HEK293 (cell line): ENCODE results near the gene HBA1.
A peak's percentile ranks its signal among the peaks of the same experiment; 100 is the strongest.

Source experiments
- CTCF ChIP-seq: fragments of 450-650 bp; formaldehyde crosslinking; IDR thresholded peaks from 2 replicates; pipeline ENCODE4 v1.5.1; 2016; ENCODE audit warnings: missing biosample characterization, missing genetic modification characterization
- KLF1 ChIP-seq: fragments of 450-650 bp; formaldehyde crosslinking; IDR thresholded peaks from 2 replicates; pipeline ENCODE4 v1.5.1; 2016; ENCODE audit warnings: missing biosample characterization, missing genetic modification characterization
- PRDM4 ChIP-seq: fragments of 450-650 bp; formaldehyde crosslinking; IDR thresholded peaks from 2 replicates; pipeline ENCODE4 v1.5.1; 2017; ENCODE audit warnings: missing biosample characterization, missing genetic modification characterization
- TCF7L2 ChIP-seq: IDR thresholded peaks from 2 replicates; pipeline ENCODE4 v1.6.1; 2011; ENCODE audit warnings: low read depth, mild to moderate bottlenecking, inconsistent platforms, low read length, moderate library complexity, borderline replicate concordance
- ZBTB1 ChIP-seq: fragments of 450-650 bp; formaldehyde crosslinking; IDR thresholded peaks from 2 replicates; pipeline ENCODE4 v1.5.1; 2016; ENCODE audit warnings: missing biosample characterization, missing genetic modification characterization
- ZBTB8A ChIP-seq: fragments of 450-650 bp; formaldehyde crosslinking; IDR thresholded peaks from 2 replicates; pipeline ENCODE4 v1.5.1; 2016; ENCODE audit warnings: missing biosample characterization, missing genetic modification characterization
- ZNF24 ChIP-seq: fragments of 450-650 bp; formaldehyde crosslinking; IDR thresholded peaks from 2 replicates; pipeline ENCODE4 v1.5.1; 2016; ENCODE audit warnings: missing biosample characterization, missing genetic modification characterization
- ZNF292 ChIP-seq: fragments of 450-650 bp; formaldehyde crosslinking; IDR thresholded peaks from 2 replicates; pipeline ENCODE4 v1.5.1; 2016; ENCODE audit warnings: low read depth, missing biosample characterization, missing genetic modification characterization, borderline replicate concordance
- ZNF513 ChIP-seq: fragments of 450-650 bp; IDR thresholded peaks from 2 replicates; pipeline ENCODE4 v1.5.1; 2018; ENCODE audit warnings: missing biosample characterization, missing genetic modification characterization
- ZNF747 ChIP-seq: fragments of 450-650 bp; formaldehyde crosslinking; IDR thresholded peaks from 2 replicates; pipeline ENCODE4 v1.5.1; 2016; ENCODE audit warnings: missing biosample characterization, missing genetic modification characterization
- ZNF837 ChIP-seq: fragments of 450-650 bp; formaldehyde crosslinking; IDR thresholded peaks from 2 replicates; pipeline ENCODE4 v1.5.1; 2016; ENCODE audit warnings: missing biosample characterization, missing genetic modification characterization
- TF ChIP-seq, protein P1 (sequence below): fragments of 450-650 bp; formaldehyde crosslinking; IDR thresholded peaks from 2 replicates; pipeline ENCODE4 v1.5.1; 2016; ENCODE audit warnings: missing biosample characterization, missing genetic modification characterization

DNA sequence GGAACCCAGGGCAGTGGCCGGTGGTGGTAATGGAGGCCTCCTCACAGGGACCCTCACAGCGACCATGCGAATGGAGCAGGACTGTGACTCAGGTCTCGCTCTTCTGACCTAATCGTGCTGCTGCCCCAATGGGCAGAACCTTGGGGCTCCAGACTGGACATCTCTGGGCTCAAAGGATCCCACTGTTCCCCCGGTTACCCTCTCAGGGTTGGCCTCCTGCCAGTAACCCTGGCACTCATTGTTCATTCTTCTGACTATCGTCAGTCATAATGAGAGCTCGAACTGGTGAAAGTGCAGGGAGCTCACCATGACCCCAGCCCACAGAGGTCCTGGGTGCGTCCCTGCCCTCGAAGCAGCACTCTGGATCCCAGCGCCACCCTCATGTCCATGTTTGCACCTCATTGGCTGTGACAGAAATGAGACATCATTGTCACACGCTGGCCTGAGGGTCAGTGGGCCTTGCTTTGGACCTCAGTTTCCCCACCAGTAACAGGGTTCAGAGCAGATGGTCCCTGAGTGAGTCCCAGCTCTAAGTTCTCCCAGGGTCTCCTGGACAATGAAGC, 34.0 kb upstream of the HBA1 start:
- no peak for TF ChIP-seq ZNF837 (tag by site-specific recombination)
- TF ChIP-seq ZNF747, result no peak
- TF ChIP-seq PRDM4 (tag by site-specific recombination), result no peak
- TF ChIP-seq ZNF292 (tag by site-specific recombination), result no peak
- 0 out of 2 replicates have a peak, but pooled peaks have one; percentile 17 for TF ChIP-seq ZBTB8A
- TF ChIP-seq CTCF (tag by site-specific recombination), result no peak
- no peak for TF ChIP-seq ZNF24 (tag by site-specific recombination)
- TF ChIP-seq ZBTB1 (tag by site-specific recombination), result no peak
- TF ChIP-seq ZNF513 (tag by site-specific recombination), result no peak
- TF ChIP-seq, protein P1, sequence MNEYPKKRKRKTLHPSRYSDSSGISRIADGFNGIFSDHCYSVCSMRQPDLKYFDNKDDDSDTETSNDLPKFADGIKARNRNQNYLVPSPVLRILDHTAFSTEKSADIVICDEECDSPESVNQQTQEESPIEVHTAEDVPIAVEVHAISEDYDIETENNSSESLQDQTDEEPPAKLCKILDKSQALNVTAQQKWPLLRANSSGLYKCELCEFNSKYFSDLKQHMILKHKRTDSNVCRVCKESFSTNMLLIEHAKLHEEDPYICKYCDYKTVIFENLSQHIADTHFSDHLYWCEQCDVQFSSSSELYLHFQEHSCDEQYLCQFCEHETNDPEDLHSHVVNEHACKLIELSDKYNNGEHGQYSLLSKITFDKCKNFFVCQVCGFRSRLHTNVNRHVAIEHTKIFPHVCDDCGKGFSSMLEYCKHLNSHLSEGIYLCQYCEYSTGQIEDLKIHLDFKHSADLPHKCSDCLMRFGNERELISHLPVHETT (tag by site-specific recombination), result no peak
- TF ChIP-seq KLF1 (tag by site-specific recombination), result no peak
- no peak for TF ChIP-seq TCF7L2
